Lower leg skin (tissue), 3 donors: ENCODE measurements around the gene FAM114A2.

Experiments used
- CTCF ChIP-seq, 3 donors: fragments of 450-650 bp; IDR thresholded peaks; one replicate each; pipeline ENCODE4 v1.5.1; 2016; ENCODE audit warnings: antibody characterized with exemption in 3 of 3, mild to moderate bottlenecking in 3 of 3, moderate library complexity in 2 of 3
- POLR2A ChIP-seq, 2 donors: fragments of 450-650 bp; IDR thresholded peaks; one replicate each; pipeline ENCODE4 v1.6.1; 2016 to 2017; ENCODE audit warnings: antibody characterized with exemption in 2 of 2, mild to moderate bottlenecking in 1 of 2, moderate library complexity in 1 of 2

GRCh38 chr5:154039458-154039829, 734 bp upstream of the FAM114A2 start:
- TF ChIP-seq CTCF (IDR thresholded peaks at IDR 0.05) (no peak), POLR2A (IDR thresholded peaks at IDR 0.05) (no peak)
